ENCODE measurements around the gene NAIF1. TPM values are rescaled to one million over a fixed set of nuclear protein-coding genes. Genes with fewer than 3 reads are reported as not detected.

NAIF1 gene
- total RNA-seq, 1 donor from 2014 or later: 6.2 TPM

- Mint-ChIP-seq H3K4me1 (ENCODE audit: low read depth, unreplicated experiment) (peaks cover 23% of the 10 kb centered on the region), H3K4me3 (ENCODE audit: unreplicated experiment) (peak overlapping the region; percentile 32), H3K9me3 (ENCODE audit: unreplicated experiment) (peaks cover 5% of the 10 kb centered on the region), H3K27me3 (ENCODE audit: unreplicated experiment) (peaks cover 9% of the 10 kb centered on the region), H3K36me3 (ENCODE audit: unreplicated experiment) (no peaks in the 10 kb centered on the region), H3K27ac (ENCODE audit: unreplicated experiment) (peak overlapping the region; percentile 71)
- DNase-seq: no peak
- TF ChIP-seq CTCF (IDR thresholded peaks at IDR 0.05; ENCODE audit: partially characterized antibody, unreplicated experiment): no peak
Measured at GRCh38 chr9:128107468-128108268, 40.5 kb upstream of the NAIF1 start.

- peaks cover 9% of the 10 kb centered on the region for H3K27me3 Mint-ChIP-seq (ENCODE audit: unreplicated experiment)
- TF ChIP-seq CTCF (IDR thresholded peaks at IDR 0.05; ENCODE audit: partially characterized antibody, unreplicated experiment): no peak
- H3K36me3 Mint-ChIP-seq (ENCODE audit: unreplicated experiment): no peaks in the 10 kb centered on the region
- H3K9me3 Mint-ChIP-seq (ENCODE audit: unreplicated experiment): peaks cover 8% of the 10 kb centered on the region
- no peak overlapping the region for H3K27ac Mint-ChIP-seq (ENCODE audit: unreplicated experiment)
- H3K4me1 Mint-ChIP-seq (ENCODE audit: low read depth, unreplicated experiment): peaks cover 29% of the 10 kb centered on the region
- H3K4me3 Mint-ChIP-seq (ENCODE audit: unreplicated experiment): no peak overlapping the region
- no peak for DNase-seq
Measured at GRCh38 chr9:128106940-128107467, 39.9 kb upstream of the NAIF1 start.

GRCh38 chr9:128106181-128106939 lies 39.2 kb upstream of the NAIF1 start:
- H3K27me3 Mint-ChIP-seq (ENCODE audit: unreplicated experiment): peaks cover 9% of the 10 kb centered on the region
- no peak for DNase-seq
- no peak overlapping the region for H3K4me3 Mint-ChIP-seq (ENCODE audit: unreplicated experiment)
- no peak for TF ChIP-seq CTCF (IDR thresholded peaks at IDR 0.05; ENCODE audit: partially characterized antibody, unreplicated experiment)
- peaks cover 34% of the 10 kb centered on the region for H3K4me1 Mint-ChIP-seq (ENCODE audit: low read depth, unreplicated experiment)
- H3K27ac Mint-ChIP-seq (ENCODE audit: unreplicated experiment): no peak overlapping the region
- H3K36me3 Mint-ChIP-seq (ENCODE audit: unreplicated experiment): no peaks in the 10 kb centered on the region
- H3K9me3 Mint-ChIP-seq (ENCODE audit: unreplicated experiment): peaks cover 10% of the 10 kb centered on the region

- Mint-ChIP-seq H3K27ac (ENCODE audit: unreplicated experiment) (no peak overlapping the region), H3K9me3 (ENCODE audit: unreplicated experiment) (peaks cover 13% of the 10 kb centered on the region), H3K4me3 (ENCODE audit: unreplicated experiment) (no peak overlapping the region), H3K4me1 (ENCODE audit: low read depth, unreplicated experiment) (peaks cover 40% of the 10 kb centered on the region), H3K36me3 (ENCODE audit: unreplicated experiment) (no peaks in the 10 kb centered on the region), H3K27me3 (ENCODE audit: unreplicated experiment) (peaks cover 9% of the 10 kb centered on the region)
- DNase-seq: no peak
- TF ChIP-seq CTCF (IDR thresholded peaks at IDR 0.05; ENCODE audit: partially characterized antibody, unreplicated experiment): no peak
Measured at GRCh38 chr9:128105538-128106175, 38.5 kb upstream of the NAIF1 start.

Data from glutamatergic neuron (in vitro differentiated cells).